H7 (cell line): ENCODE measurements around the gene MRPL53. TPM values are rescaled to one million over a fixed set of nuclear protein-coding genes. Genes with fewer than 3 reads are reported as not detected.
"Not testable (repeated sequence)": the region's sequence is repeated elsewhere in the genome, so short reads cannot be mapped to it uniquely, and the experiment has no call there.

Experiments used
- DNase-seq: peaks from one replicate; pipeline ENCODE4 v3.0.0; 2012
- H3K27me3 ChIP-seq: 2 replicates; pipeline ENCODE4 v1.6.0; 2011; ENCODE audit warnings: mild to moderate bottlenecking, low read length; ENCODE audit not compliant: control insufficient read depth, insufficient read depth
- H3K36me3 ChIP-seq: replicated peaks from 2 replicates; pipeline ENCODE4 v1.5.1; 2011; ENCODE audit warnings: low read length; ENCODE audit not compliant: control insufficient read depth, insufficient read depth
- H3K4me3 ChIP-seq: 2 replicates; pipeline ENCODE4 v1.5.1; 2011; ENCODE audit warnings: low read depth, mild to moderate bottlenecking, control low read depth, low read length, moderate library complexity; ENCODE audit not compliant: insufficient read depth
- total RNA-seq: library from RNA; depleted of rRNA; stranded (reverse); fragments of >200 nt; shearing (Covaris generic); gene quantifications from 2 replicates; pipeline ENCODE4 v1.2.3, GENCODE V29; 2014

Gene MRPL53
- total RNA-seq, 1 experiment from 2014 or later, result 25.9 TPM

DNA sequence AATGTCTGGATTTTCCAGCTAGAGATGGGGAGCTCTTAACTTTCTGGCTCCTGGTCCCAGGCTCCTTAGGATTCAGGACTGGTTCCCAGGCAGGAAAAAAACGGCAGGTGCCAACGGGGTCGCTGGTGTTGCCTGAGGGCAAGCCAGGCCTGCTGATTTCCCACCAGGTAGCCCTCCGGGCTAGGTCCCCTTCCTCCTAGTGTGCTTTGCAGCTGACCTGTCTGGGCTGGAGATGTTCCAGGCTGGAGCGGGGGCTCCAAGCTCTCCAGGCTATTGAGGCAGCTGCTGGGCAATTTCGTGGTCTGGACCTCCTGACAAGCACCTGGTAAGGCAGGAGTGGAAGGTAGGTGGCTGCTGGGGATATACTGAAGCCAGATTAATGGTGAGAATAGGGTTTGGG is 2.0 kb upstream of the MRPL53 start:
- DNase-seq, result no peak
- H3K36me3 ChIP-seq, result peaks cover 8% of the 10 kb centered on the region
- no peaks in the 10 kb centered on the region for H3K27me3 ChIP-seq
- H3K4me3 ChIP-seq, result no peak overlapping the region

DNA sequence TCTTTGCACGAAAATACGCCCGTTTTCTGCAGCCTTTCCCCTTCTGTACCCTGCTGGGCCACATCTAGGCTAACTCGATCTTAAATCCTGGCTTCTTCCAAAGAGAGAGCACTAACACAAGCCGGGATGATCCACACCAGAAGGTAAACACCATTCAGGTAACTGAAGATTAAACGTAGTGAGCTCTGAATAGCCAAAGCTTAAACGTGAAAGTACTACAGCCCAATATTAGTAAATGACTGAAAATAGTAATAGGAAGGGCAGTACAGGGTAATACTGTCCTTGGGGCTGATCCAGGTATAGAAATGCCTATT is 422 bp upstream of the MRPL53 start:
- peak overlapping the region; percentile 87 for H3K4me3 ChIP-seq
- no peaks in the 10 kb centered on the region for H3K27me3 ChIP-seq
- H3K36me3 ChIP-seq, result peaks cover 8% of the 10 kb centered on the region
- no peak for DNase-seq

DNA sequence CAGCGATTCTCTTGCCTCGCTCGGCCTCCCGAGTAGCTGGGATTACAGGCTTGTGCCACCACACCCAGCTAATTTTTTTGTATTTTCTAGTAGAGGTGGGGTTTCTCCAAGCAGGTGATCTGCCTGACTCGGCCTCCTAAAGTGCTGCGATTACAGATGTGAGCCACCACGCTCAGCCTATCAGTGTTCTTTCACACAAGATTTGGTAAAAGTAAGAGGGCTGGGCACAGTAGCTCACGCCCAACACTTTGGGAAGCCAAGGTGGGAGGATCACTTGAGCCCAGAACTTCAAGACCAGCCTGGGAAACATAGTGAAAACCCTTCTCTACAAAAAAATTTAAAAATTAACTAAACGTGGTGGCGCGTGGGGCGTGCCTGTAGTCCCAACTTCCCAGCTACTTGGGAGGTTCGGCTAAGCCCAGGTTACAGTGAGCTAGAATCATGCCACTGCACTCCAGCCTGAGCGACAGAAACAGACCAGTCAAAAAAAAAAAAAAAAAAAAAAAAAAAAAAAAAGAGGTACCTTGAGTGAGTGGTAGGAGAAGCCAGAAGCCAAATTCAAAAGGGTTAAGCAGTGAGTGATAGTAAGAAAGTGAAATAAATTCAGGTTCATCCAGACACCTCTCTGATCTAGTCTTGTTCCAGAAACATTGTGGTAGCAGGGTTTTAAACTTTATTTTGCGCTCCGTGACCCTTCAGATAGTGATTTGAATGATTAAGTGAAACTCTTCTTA is 981 bp downstream of the MRPL53 start:
- Histone ChIP-seq H3K27me3 (no peaks in the 10 kb centered on the region), H3K4me3 (peak overlapping the region; percentile 87), H3K36me3 (peaks cover 8% of the 10 kb centered on the region)
- no peak for DNase-seq

DNA sequence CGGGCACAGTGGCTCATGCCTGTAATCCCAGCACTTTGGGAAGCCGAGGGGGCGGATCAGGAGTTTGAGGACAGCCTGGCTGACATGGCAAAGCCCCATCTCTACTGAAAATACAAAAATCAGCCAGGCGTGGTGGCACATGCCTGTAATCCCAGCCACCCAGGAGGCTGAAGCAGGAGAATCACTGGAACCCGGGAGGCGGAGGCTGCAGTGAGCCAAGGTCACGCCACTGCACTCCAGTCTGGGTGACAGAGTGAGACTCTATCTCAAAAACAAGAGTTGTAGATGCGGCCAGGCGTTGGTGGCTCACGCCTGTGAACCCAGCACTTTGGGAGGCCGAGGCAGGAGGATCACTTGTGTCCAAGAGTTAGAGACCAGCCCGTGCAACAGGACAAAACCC is 1.7 kb downstream of the MRPL53 start:
- H3K36me3 ChIP-seq, DNase-seq, H3K27me3 ChIP-seq, H3K4me3 ChIP-seq: not testable (repeated sequence)

DNA sequence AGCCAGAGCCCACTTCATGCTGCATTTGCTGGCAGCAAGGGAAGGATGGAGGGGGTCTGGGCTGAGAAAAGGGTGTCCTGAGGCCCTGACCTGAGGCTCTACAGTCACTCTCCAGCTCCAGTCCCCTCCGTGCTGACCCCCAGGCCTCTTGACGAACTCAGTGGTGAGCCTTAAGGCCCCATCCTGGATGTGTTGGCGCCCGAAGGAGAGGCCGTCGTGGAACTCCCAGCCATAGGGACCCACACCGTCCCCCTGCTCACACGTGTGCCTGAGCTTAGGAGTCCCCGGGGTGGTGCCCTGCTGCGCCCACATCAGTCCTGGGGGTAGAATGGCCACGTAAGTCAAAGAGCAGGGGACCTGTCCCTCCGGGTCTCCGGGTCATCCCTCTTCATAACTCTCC is 8.1 kb downstream of the MRPL53 start:
- Histone ChIP-seq H3K4me3 (peak overlapping the region; percentile 92), H3K27me3 (no peaks in the 10 kb centered on the region), H3K36me3 (no peaks in the 10 kb centered on the region; the same call in none of the 2 replicates)
- DNase-seq, result no peak

DNA sequence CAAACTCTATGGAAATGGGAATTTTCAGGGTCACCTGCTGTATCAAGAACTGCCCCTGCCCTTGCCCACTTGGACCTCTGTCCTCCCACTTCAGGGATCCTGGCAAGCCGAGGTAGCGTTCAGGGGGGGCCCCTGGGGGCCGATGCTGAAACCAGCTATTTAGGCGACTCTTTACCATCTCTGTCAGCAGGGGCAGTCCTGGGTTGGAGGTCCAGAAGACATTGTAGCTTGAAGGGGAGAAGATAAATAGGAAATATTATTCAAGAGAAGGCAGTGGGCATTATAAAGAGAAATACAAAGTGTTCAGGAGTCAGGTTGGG is 9.7 kb downstream of the MRPL53 start:
- DNase-seq, result no peak
- Histone ChIP-seq H3K36me3 (no peaks in the 10 kb centered on the region; the same call in none of the 2 replicates), H3K27me3 (no peaks in the 10 kb centered on the region), H3K4me3 (no peak overlapping the region)

DNA sequence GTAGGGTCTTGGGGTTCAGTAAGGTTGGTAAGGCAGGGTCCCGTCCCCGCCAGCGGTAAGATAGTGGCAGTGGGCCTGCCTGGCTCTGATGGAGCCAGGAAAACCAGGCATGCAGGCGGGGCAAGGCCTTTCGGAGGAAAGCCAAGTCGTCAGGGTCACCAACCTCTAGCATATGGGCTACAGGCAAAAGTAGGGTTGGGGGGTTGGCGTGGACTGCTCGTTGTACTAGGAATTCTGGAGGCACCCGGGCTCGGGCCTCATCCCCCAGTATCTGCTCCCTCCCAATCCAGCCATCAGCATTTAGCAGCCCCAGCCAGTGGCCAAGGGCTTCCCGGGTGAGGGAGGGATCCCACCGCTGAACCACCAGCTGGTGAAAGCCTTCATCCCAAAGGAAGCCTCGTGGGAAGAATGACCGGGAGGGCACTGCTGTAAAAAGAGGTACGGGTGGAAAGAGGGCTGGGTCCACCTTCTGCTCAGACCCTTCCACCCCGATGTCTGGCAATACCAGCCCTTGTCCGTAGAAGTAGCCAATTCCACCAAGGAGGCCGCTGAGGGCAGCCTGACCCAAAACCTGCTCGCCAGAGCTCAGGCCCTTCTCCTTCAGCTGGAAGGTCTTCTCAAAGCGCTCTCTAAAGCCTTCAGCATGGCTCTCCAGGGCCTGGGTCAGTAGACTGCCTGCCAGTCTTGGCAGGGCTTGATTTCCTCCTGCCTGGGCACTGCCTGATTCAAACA is 10.3 kb downstream of the MRPL53 start:
- DNase-seq, result no peak
- Histone ChIP-seq H3K36me3 (no peaks in the 10 kb centered on the region; the same call in none of the 2 replicates), H3K27me3 (no peaks in the 10 kb centered on the region), H3K4me3 (no peak overlapping the region)

DNA sequence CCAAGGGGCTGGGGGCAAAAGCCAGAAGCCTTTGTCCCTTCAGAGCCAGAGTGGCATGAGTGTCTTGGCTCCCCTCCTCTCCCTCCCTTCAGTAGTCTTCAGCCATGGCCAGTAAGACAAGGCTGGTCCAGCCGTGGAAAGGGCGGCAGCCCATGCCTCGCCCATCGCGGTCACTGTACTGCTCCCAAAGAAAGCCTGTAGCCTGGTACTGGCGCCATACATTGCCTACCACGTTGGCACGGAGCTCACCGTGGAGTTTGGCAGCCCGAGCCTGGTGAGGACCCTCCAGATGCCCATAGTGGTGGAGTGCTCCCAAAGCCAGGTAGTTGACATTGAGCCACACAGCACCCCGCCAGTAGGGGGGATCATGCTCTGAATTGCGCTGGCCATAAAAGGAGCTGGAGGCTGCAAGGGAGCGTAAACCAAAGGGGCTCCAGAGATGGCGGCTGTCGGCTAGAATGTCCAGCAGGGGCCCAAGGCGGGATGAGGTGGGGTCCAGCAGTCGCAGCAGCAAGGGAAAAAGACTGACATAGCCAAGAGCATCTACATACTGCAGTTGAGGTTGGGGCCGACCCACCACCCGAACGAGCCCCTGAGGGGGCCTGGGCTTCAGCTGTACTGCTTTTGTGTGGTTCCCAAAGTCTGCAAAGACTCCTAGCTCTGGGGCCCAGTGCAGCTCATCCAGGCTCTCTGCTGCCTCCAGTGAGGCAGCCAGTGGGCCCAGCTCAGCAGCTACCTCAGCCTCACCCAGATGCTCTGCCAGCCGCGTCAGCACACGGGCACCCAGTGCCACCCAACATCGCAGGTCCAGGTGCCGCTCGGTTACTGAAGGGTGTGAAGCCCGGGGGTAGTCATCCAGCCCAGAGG is 11.1 kb downstream of the MRPL53 start:
- no peaks in the 10 kb centered on the region for H3K27me3 ChIP-seq
- no peak overlapping the region for H3K4me3 ChIP-seq
- H3K36me3 ChIP-seq, result no peaks in the 10 kb centered on the region; the same call in none of the 2 replicates
- peak; percentile 77 for DNase-seq

DNA sequence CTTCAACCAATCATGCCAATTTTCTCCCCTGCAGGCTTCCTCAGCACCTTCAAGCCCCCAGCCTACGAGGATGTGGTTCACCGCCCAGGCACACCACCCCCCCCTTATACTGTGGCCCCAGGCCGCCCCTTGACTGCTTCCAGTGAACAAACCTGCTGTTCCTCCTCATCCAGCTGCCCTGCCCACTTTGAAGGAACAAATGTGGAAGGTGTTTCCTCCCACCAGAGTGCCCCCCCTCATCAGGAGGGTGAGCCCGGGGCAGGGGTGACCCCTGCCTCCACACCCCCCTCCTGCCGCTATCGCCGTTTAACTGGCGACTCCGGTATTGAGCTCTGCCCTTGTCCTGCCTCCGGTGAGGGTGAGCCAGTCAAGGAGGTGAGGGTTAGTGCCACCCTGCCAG is 12.3 kb downstream of the MRPL53 start:
- H3K36me3 ChIP-seq, H3K27me3 ChIP-seq, H3K4me3 ChIP-seq, DNase-seq: not testable (repeated sequence)

DNA sequence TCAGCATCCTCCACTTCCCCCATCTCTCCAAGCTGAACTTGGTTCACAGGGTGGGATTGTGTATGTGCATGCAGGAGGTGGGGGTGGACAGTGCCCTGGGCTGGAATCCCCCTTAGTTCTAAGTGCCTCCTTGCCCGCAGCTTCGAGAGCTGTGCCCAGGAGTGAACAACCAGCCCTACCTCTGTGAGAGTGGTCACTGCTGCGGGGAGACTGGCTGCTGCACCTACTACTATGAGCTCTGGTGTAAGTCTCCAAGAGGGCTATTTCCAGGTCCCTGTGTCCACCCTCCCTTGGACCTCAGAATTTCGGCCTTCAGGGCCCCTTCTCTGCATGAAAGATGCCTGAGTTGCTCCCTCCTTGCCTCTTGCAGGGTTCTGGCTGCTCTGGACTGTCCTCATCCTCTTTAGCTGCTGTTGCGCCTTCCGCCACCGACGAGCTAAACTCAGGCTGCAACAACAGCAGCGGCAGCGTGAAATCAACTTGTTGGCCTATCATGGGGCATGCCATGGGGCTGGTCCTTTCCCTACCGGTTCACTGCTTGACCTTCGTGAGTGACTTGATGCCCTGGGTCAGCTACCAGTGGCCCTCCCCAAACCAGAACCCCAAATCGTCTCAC is 12.9 kb downstream of the MRPL53 start:
- H3K36me3 ChIP-seq, H3K4me3 ChIP-seq, H3K27me3 ChIP-seq: not testable (repeated sequence)
- DNase-seq, result peak; percentile 11

DNA sequence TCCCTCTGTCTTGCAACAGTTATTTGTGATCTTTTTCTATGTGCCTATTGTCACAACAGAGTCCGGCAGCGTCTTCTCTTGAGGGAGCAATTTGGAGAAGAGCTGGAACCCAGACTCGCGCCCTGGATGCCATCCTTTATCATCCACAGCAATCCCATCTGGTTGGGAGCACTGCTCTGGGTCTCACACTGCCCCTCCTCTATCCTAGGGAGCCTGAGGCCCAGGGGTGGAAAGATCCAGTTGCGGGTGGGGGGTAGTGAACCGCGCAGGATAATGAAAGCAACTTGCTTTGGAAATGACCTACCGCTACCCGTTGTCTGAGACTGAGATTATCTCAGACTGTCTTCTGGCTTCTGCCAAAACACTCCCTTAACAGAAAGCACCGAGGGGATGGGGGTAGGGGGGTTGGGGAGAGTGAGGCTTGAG is 13.5 kb downstream of the MRPL53 start:
- Histone ChIP-seq H3K4me3 (peak overlapping the region; percentile 84), H3K27me3 (no peaks in the 10 kb centered on the region), H3K36me3 (no peaks in the 10 kb centered on the region; the same call in none of the 2 replicates)
- peak; percentile 35 for DNase-seq

DNA sequence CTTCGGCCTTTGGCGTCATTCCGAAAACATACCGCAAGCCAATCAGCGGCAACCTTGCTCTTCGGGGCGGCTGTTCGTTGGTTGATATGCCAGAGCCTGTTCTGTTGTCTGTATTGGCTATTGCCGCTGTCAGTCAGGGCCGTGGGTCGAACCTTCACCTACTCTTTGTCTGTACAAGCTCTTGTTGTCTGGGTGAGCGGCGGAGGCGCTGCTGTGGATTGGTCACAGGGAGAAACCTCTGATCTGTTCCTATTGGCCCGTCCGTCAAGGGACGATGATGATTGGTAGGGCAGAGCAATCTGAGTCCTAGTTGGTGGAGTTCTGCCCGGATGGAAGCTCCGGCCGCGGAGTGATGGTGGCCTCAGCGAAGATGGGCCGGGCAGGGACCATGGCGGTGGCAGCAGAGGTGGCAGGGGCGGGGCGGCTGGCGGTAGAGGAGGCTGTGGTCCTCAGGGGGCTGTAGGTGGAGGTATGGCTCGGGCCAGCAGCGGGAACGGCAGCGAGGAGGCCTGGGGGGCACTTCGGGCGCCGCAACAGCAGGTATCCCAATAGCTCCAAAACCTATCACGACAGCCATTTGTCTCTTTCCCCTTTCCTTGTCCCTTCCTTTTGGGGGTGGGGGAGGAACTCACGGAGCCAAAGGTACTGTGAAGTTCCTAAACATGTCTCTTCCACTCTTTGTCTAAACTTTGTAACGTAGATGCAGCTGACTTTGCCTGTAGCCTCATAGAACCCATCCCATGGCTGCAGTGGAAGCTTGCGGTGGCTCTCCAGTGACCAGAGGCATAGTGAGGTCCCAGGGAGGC is 14.1 kb downstream of the MRPL53 start, which contains the start of gene WBP1:
Gene WBP1 (plus strand): TSS at position 307 of the 806 bp plus-strand sequence. CDS start 165 bp downstream, at position 472.
- Histone ChIP-seq H3K36me3 (no peaks in the 10 kb centered on the region; the same call in none of the 2 replicates), H3K4me3 (peak within 1 kb of the TSS; percentile 84), H3K27me3 (no peaks in the 10 kb centered on the region)
- DNase-seq, result peak; percentile 97

DNA sequence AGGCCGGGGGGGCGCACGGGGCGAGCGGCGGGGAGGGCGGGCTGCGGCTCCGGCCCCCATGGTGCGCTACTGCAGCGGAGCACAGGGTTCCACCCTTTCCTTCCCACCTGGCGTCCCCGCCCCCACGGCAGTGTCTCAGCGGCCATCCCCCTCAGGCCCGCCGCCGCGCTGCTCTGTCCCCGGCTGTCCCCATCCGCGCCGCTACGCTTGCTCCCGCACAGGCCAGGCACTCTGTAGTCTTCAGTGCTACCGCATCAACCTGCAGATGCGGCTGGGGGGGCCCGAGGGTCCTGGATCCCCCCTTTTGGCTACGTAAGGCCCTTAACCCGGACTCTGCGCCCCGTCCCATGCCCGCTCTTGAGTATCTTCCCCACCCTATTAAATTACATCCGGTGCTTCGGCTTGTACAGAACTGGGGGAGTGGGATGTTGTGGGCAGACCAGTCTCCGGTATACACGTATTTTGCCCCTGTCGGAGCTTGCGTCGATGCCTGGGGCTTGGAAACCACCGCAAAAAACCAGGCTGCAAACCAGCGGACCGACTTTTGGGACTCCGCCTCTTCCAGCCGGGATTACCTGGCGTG is 14.8 kb downstream of the MRPL53 start:
- Histone ChIP-seq H3K36me3 (no peaks in the 10 kb centered on the region; the same call in none of the 2 replicates), H3K4me3 (peak overlapping the region; percentile 73), H3K27me3 (no peaks in the 10 kb centered on the region)
- peak; percentile 91 for DNase-seq
